HEK293 (cell line): ENCODE data around the gene RGL3.

Experiments
- BCL11A ChIP-seq: fragments of 450-650 bp; formaldehyde crosslinking; IDR thresholded peaks from 2 replicates; pipeline ENCODE4 v1.5.1; 2016; ENCODE audit warnings: low read depth, missing biosample characterization, missing genetic modification characterization
- BCL11B ChIP-seq: fragments of 450-650 bp; formaldehyde crosslinking; IDR thresholded peaks from 2 replicates; pipeline ENCODE4 v1.5.1; 2016; ENCODE audit warnings: low read depth, missing biosample characterization, missing genetic modification characterization
- HIC1 ChIP-seq: fragments of 450-650 bp; formaldehyde crosslinking; IDR thresholded peaks from 2 replicates; pipeline ENCODE4 v1.5.1; 2016; ENCODE audit warnings: missing biosample characterization, missing genetic modification characterization
- KLF1 ChIP-seq: fragments of 450-650 bp; formaldehyde crosslinking; IDR thresholded peaks from 2 replicates; pipeline ENCODE4 v1.5.1; 2016; ENCODE audit warnings: missing biosample characterization, missing genetic modification characterization
- PRDM10 ChIP-seq: fragments of 450-650 bp; formaldehyde crosslinking; IDR thresholded peaks from 2 replicates; pipeline ENCODE4 v1.5.1; 2016; ENCODE audit warnings: missing biosample characterization, missing genetic modification characterization
- RBAK ChIP-seq: fragments of 450-650 bp; formaldehyde crosslinking; IDR thresholded peaks from 2 replicates; pipeline ENCODE4 v1.5.1; 2016; ENCODE audit warnings: missing biosample characterization, missing genetic modification characterization
- SP3 ChIP-seq: fragments of 450-650 bp; formaldehyde crosslinking; IDR thresholded peaks from 2 replicates; pipeline ENCODE4 v1.5.1; 2016; ENCODE audit warnings: missing biosample characterization, missing genetic modification characterization
- ZBTB1 ChIP-seq: fragments of 450-650 bp; formaldehyde crosslinking; IDR thresholded peaks from 2 replicates; pipeline ENCODE4 v1.5.1; 2016; ENCODE audit warnings: missing biosample characterization, missing genetic modification characterization
- ZBTB6 ChIP-seq: fragments of 450-650 bp; formaldehyde crosslinking; IDR thresholded peaks from 2 replicates; pipeline ENCODE4 v1.5.1; 2017; ENCODE audit warnings: missing biosample characterization, missing genetic modification characterization
- ZNF10 ChIP-seq: fragments of 450-650 bp; formaldehyde crosslinking; IDR thresholded peaks from 2 replicates; pipeline ENCODE4 v1.5.1; 2017; ENCODE audit warnings: missing biosample characterization, missing genetic modification characterization
- ZNF16 ChIP-seq: fragments of 450-650 bp; formaldehyde crosslinking; IDR thresholded peaks from 2 replicates; pipeline ENCODE4 v1.5.1; 2016; ENCODE audit warnings: low read depth, missing biosample characterization, missing genetic modification characterization
- ZNF214 ChIP-seq: fragments of 450-650 bp; formaldehyde crosslinking; IDR thresholded peaks from 2 replicates; pipeline ENCODE4 v1.5.1; 2017; ENCODE audit warnings: missing biosample characterization, mild to moderate bottlenecking, missing genetic modification characterization, borderline replicate concordance
- ZNF24 ChIP-seq: fragments of 450-650 bp; formaldehyde crosslinking; IDR thresholded peaks from 2 replicates; pipeline ENCODE4 v1.5.1; 2016; ENCODE audit warnings: missing biosample characterization, missing genetic modification characterization
- ZNF266 ChIP-seq: fragments of 450-650 bp; formaldehyde crosslinking; IDR thresholded peaks from 2 replicates; pipeline ENCODE4 v1.5.1; 2016; ENCODE audit warnings: missing biosample characterization, missing genetic modification characterization, low read depth
- ZNF335 ChIP-seq: fragments of 450-650 bp; formaldehyde crosslinking; conservative IDR thresholded peaks from 2 replicates; pipeline ENCODE4 v1.5.1; 2016; ENCODE audit warnings: missing biosample characterization, missing genetic modification characterization
- ZNF37A ChIP-seq: fragments of 450-650 bp; IDR thresholded peaks from 2 replicates; pipeline ENCODE4 v1.5.1; 2018; ENCODE audit warnings: missing biosample characterization, missing genetic modification characterization
- ZNF423 ChIP-seq: fragments of 450-650 bp; formaldehyde crosslinking; IDR thresholded peaks from 2 replicates; pipeline ENCODE4 v1.5.1; 2016; ENCODE audit warnings: missing biosample characterization, missing genetic modification characterization
- ZNF48 ChIP-seq: fragments of 450-650 bp; formaldehyde crosslinking; IDR thresholded peaks from 2 replicates; pipeline ENCODE4 v1.5.1; 2016; ENCODE audit warnings: missing biosample characterization, missing genetic modification characterization
- ZNF560 ChIP-seq: fragments of 450-650 bp; formaldehyde crosslinking; IDR thresholded peaks from 2 replicates; pipeline ENCODE4 v1.5.1; 2017; ENCODE audit warnings: missing biosample characterization, missing genetic modification characterization, borderline replicate concordance
- ZNF571 ChIP-seq: fragments of 450-650 bp; formaldehyde crosslinking; IDR thresholded peaks from 2 replicates; pipeline ENCODE4 v1.5.0; 2017; ENCODE audit warnings: missing biosample characterization, missing genetic modification characterization
- ZNF585B ChIP-seq: fragments of 450-650 bp; formaldehyde crosslinking; IDR thresholded peaks from 2 replicates; pipeline ENCODE4 v1.5.1; 2016; ENCODE audit warnings: missing biosample characterization, missing genetic modification characterization
- ZNF600 ChIP-seq: fragments of 450-650 bp; formaldehyde crosslinking; IDR thresholded peaks from 2 replicates; pipeline ENCODE4 v1.5.1; 2016; ENCODE audit warnings: missing biosample characterization, missing genetic modification characterization
- ZNF610 ChIP-seq: fragments of 450-650 bp; formaldehyde crosslinking; IDR thresholded peaks from 2 replicates; pipeline ENCODE4 v1.5.1; 2016; ENCODE audit warnings: missing biosample characterization, missing genetic modification characterization, borderline replicate concordance
- ZNF658 ChIP-seq: fragments of 450-650 bp; formaldehyde crosslinking; IDR thresholded peaks from 2 replicates; pipeline ENCODE4; 2016; ENCODE audit warnings: missing biosample characterization, missing genetic modification characterization
- ZNF768 ChIP-seq: fragments of 450-650 bp; formaldehyde crosslinking; IDR thresholded peaks from 2 replicates; pipeline ENCODE4 v1.5.1; 2018; ENCODE audit warnings: missing biosample characterization, mild to moderate bottlenecking, missing genetic modification characterization
- ZNF792 ChIP-seq: fragments of 450-650 bp; formaldehyde crosslinking; IDR thresholded peaks from 2 replicates; pipeline ENCODE4 v1.5.1; 2016; ENCODE audit warnings: missing biosample characterization, missing genetic modification characterization
- ZNF837 ChIP-seq: fragments of 450-650 bp; formaldehyde crosslinking; IDR thresholded peaks from 2 replicates; pipeline ENCODE4 v1.5.1; 2016; ENCODE audit warnings: missing biosample characterization, missing genetic modification characterization
- ZSCAN30 ChIP-seq: fragments of 450-650 bp; IDR thresholded peaks from 2 replicates; pipeline ENCODE4 v1.5.1; 2018; ENCODE audit warnings: missing biosample characterization, mild to moderate bottlenecking, missing genetic modification characterization, moderate library complexity
- TF ChIP-seq, protein P1 (sequence below): fragments of 450-650 bp; formaldehyde crosslinking; IDR thresholded peaks from 2 replicates; pipeline ENCODE4 v1.5.1; 2016; ENCODE audit warnings: missing biosample characterization, missing genetic modification characterization
- TF ChIP-seq, protein P2 (sequence below): IDR thresholded peaks from 2 replicates; pipeline ENCODE4 v1.6.1; 2011; ENCODE audit warnings: mild to moderate bottlenecking, low read depth, low read length, borderline replicate concordance

Gene RGL3

GRCh38 chr19:11382898-11383705, 36.0 kb downstream of the RGL3 start (continued):
- no peak for TF ChIP-seq ZNF10
- no peak for TF ChIP-seq ZNF610
- peak; percentile 83 for TF ChIP-seq SP3
- TF ChIP-seq KLF1 (tag by site-specific recombination), result peak; percentile 90
- TF ChIP-seq ZNF837 (tag by site-specific recombination), result no peak
- TF ChIP-seq ZNF37A, result no peak
- TF ChIP-seq HIC1 (tag by site-specific recombination), result peak; percentile 60
- no peak; the same call in none of the 2 replicates for TF ChIP-seq ZNF24 (tag by site-specific recombination)
- TF ChIP-seq BCL11A (tag by site-specific recombination), result peak; percentile 89
- no peak for TF ChIP-seq RBAK (tag by site-specific recombination)
- TF ChIP-seq ZNF423 (tag by site-specific recombination), result no peak
- no peak for TF ChIP-seq ZBTB1 (tag by site-specific recombination)
- TF ChIP-seq, protein P1, sequence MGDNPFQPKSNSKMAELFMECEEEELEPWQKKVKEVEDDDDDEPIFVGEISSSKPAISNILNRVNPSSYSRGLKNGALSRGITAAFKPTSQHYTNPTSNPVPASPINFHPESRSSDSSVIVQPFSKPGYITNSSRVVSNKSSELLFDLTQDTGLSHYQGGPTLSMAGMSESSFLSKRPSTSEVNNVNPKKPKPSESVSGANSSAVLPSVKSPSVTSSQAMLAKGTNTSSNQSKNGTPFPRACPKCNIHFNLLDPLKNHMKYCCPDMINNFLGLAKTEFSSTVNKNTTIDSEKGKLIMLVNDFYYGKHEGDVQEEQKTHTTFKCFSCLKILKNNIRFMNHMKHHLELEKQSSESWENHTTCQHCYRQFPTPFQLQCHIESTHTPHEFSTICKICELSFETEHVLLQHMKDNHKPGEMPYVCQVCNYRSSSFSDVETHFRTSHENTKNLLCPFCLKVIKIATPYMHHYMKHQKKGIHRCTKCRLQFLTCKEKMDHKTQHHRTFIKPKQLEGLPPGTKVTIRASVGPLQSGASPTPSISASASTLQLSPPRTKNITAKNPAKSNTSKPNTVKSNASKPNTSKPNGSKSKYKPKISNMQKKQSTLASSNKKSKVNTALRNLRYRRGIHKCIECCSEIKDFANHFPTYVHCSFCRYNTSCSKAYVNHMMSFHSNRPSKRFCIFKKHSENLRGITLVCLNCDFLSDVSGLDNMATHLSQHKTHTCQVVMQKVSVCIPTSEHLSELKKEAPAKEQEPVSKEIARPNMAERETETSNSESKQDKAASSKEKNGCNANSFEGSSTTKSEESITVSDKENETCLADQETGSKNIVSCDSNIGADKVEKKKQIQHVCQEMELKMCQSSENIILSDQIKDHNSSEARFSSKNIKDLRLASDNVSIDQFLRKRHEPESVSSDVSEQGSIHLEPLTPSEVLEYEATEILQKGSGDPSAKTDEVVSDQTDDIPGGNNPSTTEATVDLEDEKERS (tag by site-specific recombination), result no peak; the same call in 1 of the 2 replicates
- TF ChIP-seq ZNF48 (tag by site-specific recombination), result no peak
- TF ChIP-seq ZNF600, result peak; percentile 41; the same call in 1 of the 2 replicates
- TF ChIP-seq BCL11B (tag by site-specific recombination), result peak; percentile 23; the same call in 1 of the 2 replicates
- no peak for TF ChIP-seq ZNF792
- no peak for TF ChIP-seq ZNF560 (tag by site-specific recombination)
- no peak for TF ChIP-seq ZNF266 (tag by site-specific recombination)
- TF ChIP-seq ZNF335 (tag by site-specific recombination), result peak; percentile 4; the same call in 1 of the 2 replicates
- TF ChIP-seq, protein P2, sequence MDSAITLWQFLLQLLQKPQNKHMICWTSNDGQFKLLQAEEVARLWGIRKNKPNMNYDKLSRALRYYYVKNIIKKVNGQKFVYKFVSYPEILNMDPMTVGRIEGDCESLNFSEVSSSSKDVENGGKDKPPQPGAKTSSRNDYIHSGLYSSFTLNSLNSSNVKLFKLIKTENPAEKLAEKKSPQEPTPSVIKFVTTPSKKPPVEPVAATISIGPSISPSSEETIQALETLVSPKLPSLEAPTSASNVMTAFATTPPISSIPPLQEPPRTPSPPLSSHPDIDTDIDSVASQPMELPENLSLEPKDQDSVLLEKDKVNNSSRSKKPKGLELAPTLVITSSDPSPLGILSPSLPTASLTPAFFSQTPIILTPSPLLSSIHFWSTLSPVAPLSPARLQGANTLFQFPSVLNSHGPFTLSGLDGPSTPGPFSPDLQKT, result no peak
- no peak for TF ChIP-seq ZNF16 (tag by site-specific recombination)
- TF ChIP-seq ZNF585B, result no peak
- no peak for TF ChIP-seq ZNF658 (tag by site-specific recombination)
- peak; percentile 74 for TF ChIP-seq ZSCAN30 (tag by site-specific recombination)
- TF ChIP-seq ZBTB6 (tag by site-specific recombination), result no peak
- no peak for TF ChIP-seq ZNF571
- TF ChIP-seq PRDM10 (tag by site-specific recombination), result peak; percentile 49; the same call in 1 of the 2 replicates
- TF ChIP-seq ZNF214 (tag by site-specific recombination), result no peak
- TF ChIP-seq ZNF768 (tag by site-specific recombination), result no peak
